Hematopoietic multipotent progenitor cell (in vitro differentiated cells): ENCODE data around the gene JARID2. TPM values are rescaled to one million over a fixed set of nuclear protein-coding genes. Genes with fewer than 3 reads are reported as not detected.
"Not testable (repeated sequence)": the region's sequence is repeated elsewhere in the genome, so short reads cannot be mapped to it uniquely, and the experiment has no call there.

ENCODE experiments used
- DNase-seq, 3 donors: peaks; one replicate each; pipeline ENCODE4 v3.0.0-alpha.2; 2011 to 2015; ENCODE audit warnings: low read depth in 2 of 3, low spot score in 2 of 3
- total RNA-seq: library from RNA; depleted of rRNA; stranded (reverse); fragments of >200 nt; gene quantifications from one replicate; pipeline ENCODE4 v1.2.3, GENCODE V29; 2012

The JARID2 gene
- total RNA-seq, 1 donor, result 43.4 TPM

GRCh38 chr6:15305496-15305895 is 59.6 kb downstream of the JARID2 start:
- no peak for DNase-seq

- DNase-seq, result no peak
Measured at GRCh38 chr6:15305909-15306308, 60.0 kb downstream of the JARID2 start.

GRCh38 chr6:15308435-15309213 is 62.8 kb downstream of the JARID2 start:
- DNase-seq, result peak in 1 of 3 donors; percentile 63

GRCh38 chr6:15309611-15310283 is 63.9 kb downstream of the JARID2 start:
- DNase-seq, result no peak

GRCh38 chr6:15310680-15311079 is 64.8 kb downstream of the JARID2 start:
- DNase-seq, result no peak

- DNase-seq, result no peak
Measured at GRCh38 chr6:15312500-15312899, 66.6 kb downstream of the JARID2 start.

- DNase-seq, result no peak
Measured at GRCh38 chr6:15313367-15313766, 67.5 kb downstream of the JARID2 start.

GRCh38 chr6:15316754-15317153 is 70.9 kb downstream of the JARID2 start:
- no peak for DNase-seq

GRCh38 chr6:15317251-15317650 is 71.4 kb downstream of the JARID2 start:
- DNase-seq, result no peak

GRCh38 chr6:15317934-15318902 is 72.3 kb downstream of the JARID2 start:
- DNase-seq, result peak in 1 of 3 donors; percentile 38

- no peak for DNase-seq
Measured at GRCh38 chr6:15319677-15320076, 73.8 kb downstream of the JARID2 start.

GRCh38 chr6:15320693-15321092 is 74.8 kb downstream of the JARID2 start:
- peak in 1 of 3 donors; percentile 45 for DNase-seq

- no peak for DNase-seq
Measured at GRCh38 chr6:15322184-15322583, 76.3 kb downstream of the JARID2 start.

- DNase-seq, result no peak
Measured at GRCh38 chr6:15322781-15323536, 77.1 kb downstream of the JARID2 start.

- DNase-seq, result not testable (repeated sequence)
Measured at GRCh38 chr6:15323611-15324010, 77.7 kb downstream of the JARID2 start.

GRCh38 chr6:15324427-15324985 is 78.6 kb downstream of the JARID2 start:
- no peak for DNase-seq

GRCh38 chr6:15325540-15325955 is 79.7 kb downstream of the JARID2 start:
- DNase-seq, result peak in 1 of 3 donors; percentile 52

GRCh38 chr6:15326067-15326614 is 80.3 kb downstream of the JARID2 start:
- no peak for DNase-seq

- peak in 2 of 3 donors; percentile 54 to 66 for DNase-seq
Measured at GRCh38 chr6:15327271-15327670, 81.4 kb downstream of the JARID2 start.
